H1 (cell line): Measurements from ENCODE around the gene NCCRP1.

Source experiments
- CTCF ChIP-seq, 3 experiments: IDR thresholded peaks; 1 replicate in 2 of 3; 2 replicates in 1 of 3; pipeline versions ENCODE4 v1.5.1 to v1.6.1; 2011; ENCODE audit warnings: low read length in 3 of 3, mild to moderate bottlenecking in 3 of 3, inconsistent platforms in 2 of 3, low read depth in 1 of 3, moderate library complexity in 1 of 3; ENCODE audit not compliant: insufficient read depth in 1 of 3; ENCODE audit errors: control extremely low read depth in 1 of 3
- POLR2AphosphoS5 ChIP-seq: IDR thresholded peaks from 2 replicates; pipeline ENCODE4 v1.6.1; 2011; ENCODE audit warnings: low read depth, low read length
- RFX5 ChIP-seq: IDR thresholded peaks from 2 replicates; pipeline ENCODE4 v1.6.1; 2011; ENCODE audit warnings: low read depth, low read length, improper control_type of control experiment, borderline replicate concordance

GRCh38 chr19:39181500-39182173, 15.1 kb upstream of the NCCRP1 start:
- no peak for TF ChIP-seq RFX5
- no peak for TF ChIP-seq CTCF (IDR thresholded peaks at IDR 0.05; ENCODE audit: control extremely low read depth in 1 of 3, insufficient read depth in 1 of 3, low read depth in 1 of 3, low read length in 3 of 3)
- no peak for TF ChIP-seq POLR2AphosphoS5
